H7 (cell line): ENCODE measurements around the gene POFUT1. TPM values are rescaled to one million over a fixed set of nuclear protein-coding genes. Genes with fewer than 3 reads are reported as not detected.

Source experiments
- DNase-seq: peaks from one replicate; pipeline ENCODE4 v3.0.0; 2012
- H3K27me3 ChIP-seq: 2 replicates; pipeline ENCODE4 v1.6.0; 2011; ENCODE audit warnings: mild to moderate bottlenecking, low read length; ENCODE audit not compliant: control insufficient read depth, insufficient read depth
- H3K36me3 ChIP-seq: replicated peaks from 2 replicates; pipeline ENCODE4 v1.5.1; 2011; ENCODE audit warnings: low read length; ENCODE audit not compliant: control insufficient read depth, insufficient read depth
- H3K4me3 ChIP-seq: 2 replicates; pipeline ENCODE4 v1.5.1; 2011; ENCODE audit warnings: low read depth, mild to moderate bottlenecking, control low read depth, low read length, moderate library complexity; ENCODE audit not compliant: insufficient read depth
- total RNA-seq: library from RNA; depleted of rRNA; stranded (reverse); fragments of >200 nt; shearing (Covaris generic); gene quantifications from 2 replicates; pipeline ENCODE4 v1.2.3, GENCODE V29; 2014

The POFUT1 gene
- total RNA-seq, 1 experiment from 2014 or later = 25.9 TPM

- Histone ChIP-seq H3K36me3 (peaks cover 18% of the 10 kb centered on the region), H3K27me3 (no peaks in the 10 kb centered on the region), H3K4me3 (peak overlapping the region; percentile 97)
- DNase-seq = no peak
Measured at GRCh38 chr20:32208499-32209154, 947 bp downstream of the POFUT1 start.

GRCh38 chr20:32209850-32210605 lies 2.3 kb downstream of the POFUT1 start:
- H3K27me3 ChIP-seq = no peaks in the 10 kb centered on the region
- no peak for DNase-seq
- no peak overlapping the region for H3K4me3 ChIP-seq
- H3K36me3 ChIP-seq = peaks cover 15% of the 10 kb centered on the region

- peaks cover 39% of the 10 kb centered on the region for H3K36me3 ChIP-seq
- no peaks in the 10 kb centered on the region for H3K27me3 ChIP-seq
- no peak overlapping the region for H3K4me3 ChIP-seq
- DNase-seq = no peak
Measured at GRCh38 chr20:32213870-32214269, 6.2 kb downstream of the POFUT1 start.

GRCh38 chr20:32215147-32215546 lies 7.5 kb downstream of the POFUT1 start:
- no peak for DNase-seq
- no peaks in the 10 kb centered on the region for H3K27me3 ChIP-seq
- peaks cover 39% of the 10 kb centered on the region for H3K36me3 ChIP-seq
- no peak overlapping the region for H3K4me3 ChIP-seq

GRCh38 chr20:32215729-32216128 lies 8.0 kb downstream of the POFUT1 start:
- Histone ChIP-seq H3K27me3 (no peaks in the 10 kb centered on the region), H3K4me3 (no peak overlapping the region), H3K36me3 (peaks cover 37% of the 10 kb centered on the region)

GRCh38 chr20:32216179-32217142 lies 8.8 kb downstream of the POFUT1 start:
- DNase-seq = no peak

More at GRCh38 chr20:32215729-32216128, 8.0 kb downstream of the POFUT1 start:
- no peak for DNase-seq

GRCh38 chr20:32218156-32218900 lies 10.6 kb downstream of the POFUT1 start:
- peaks cover 33% of the 10 kb centered on the region for H3K36me3 ChIP-seq
- DNase-seq = no peak
- no peaks in the 10 kb centered on the region for H3K27me3 ChIP-seq
- no peak overlapping the region for H3K4me3 ChIP-seq

More at GRCh38 chr20:32216179-32217142, 8.8 kb downstream of the POFUT1 start:
- H3K27me3 ChIP-seq = no peaks in the 10 kb centered on the region
- H3K36me3 ChIP-seq = peaks cover 37% of the 10 kb centered on the region
- H3K4me3 ChIP-seq = no peak overlapping the region

- Histone ChIP-seq H3K4me3 (no peak overlapping the region), H3K27me3 (no peaks in the 10 kb centered on the region), H3K36me3 (peaks cover 20% of the 10 kb centered on the region)
- DNase-seq = no peak
Measured at GRCh38 chr20:32224463-32224862, 16.8 kb downstream of the POFUT1 start.

GRCh38 chr20:32226391-32226790 lies 18.7 kb downstream of the POFUT1 start:
- no peak for DNase-seq
- H3K4me3 ChIP-seq = no peak overlapping the region
- no peaks in the 10 kb centered on the region for H3K27me3 ChIP-seq
- H3K36me3 ChIP-seq = peaks cover 22% of the 10 kb centered on the region

GRCh38 chr20:32227306-32227705 lies 19.6 kb downstream of the POFUT1 start:
- no peak for DNase-seq
- Histone ChIP-seq H3K4me3 (no peak overlapping the region), H3K36me3 (peaks cover 27% of the 10 kb centered on the region), H3K27me3 (no peaks in the 10 kb centered on the region)

- no peaks in the 10 kb centered on the region for H3K27me3 ChIP-seq
- no peak for DNase-seq
- no peak overlapping the region for H3K4me3 ChIP-seq
- H3K36me3 ChIP-seq = peaks cover 33% of the 10 kb centered on the region
Measured at GRCh38 chr20:32227744-32228688, 20.3 kb downstream of the POFUT1 start.

GRCh38 chr20:32229251-32229747 lies 21.6 kb downstream of the POFUT1 start:
- Histone ChIP-seq H3K27me3 (no peaks in the 10 kb centered on the region), H3K4me3 (no peak overlapping the region), H3K36me3 (peaks cover 35% of the 10 kb centered on the region)
- no peak for DNase-seq

GRCh38 chr20:32230707-32231106 lies 23.0 kb downstream of the POFUT1 start:
- no peak for DNase-seq
- H3K36me3 ChIP-seq = peaks cover 38% of the 10 kb centered on the region
- no peaks in the 10 kb centered on the region for H3K27me3 ChIP-seq
- no peak overlapping the region for H3K4me3 ChIP-seq
